Endothelial cell of umbilical vein (primary cell): ENCODE measurements around the gene RHOC. TPM values are rescaled to one million over a fixed set of nuclear protein-coding genes. Genes with fewer than 3 reads are reported as not detected.
"Not testable (repeated sequence)": the region's sequence is repeated elsewhere in the genome, so short reads cannot be mapped to it uniquely, and the experiment has no call there.

Source experiments
- BruUV-seq: library from RNA; stranded (reverse); fragments of 400-500 nt; replicated peaks from 2 replicates; lab custom pipeline; 2021; lab: Mats Ljungman, UMichigan
- CTCF ChIA-PET: fragments of 300-600, 350-600 bp; sonication (Branson Sonifier 250); formaldehyde crosslinking; loops from one replicate; lab custom pipeline; 2021; ENCODE audit warnings: antibody characterized with exemption, inconsistent platforms; lab: Charles Lee
- POLR2A ChIA-PET: fragments of 300-600, 350-600 bp; sonication (Branson Sonifier 250); formaldehyde crosslinking; loops from one replicate; lab custom pipeline; 2021; ENCODE audit warnings: antibody characterized with exemption, inconsistent platforms; lab: Charles Lee
- DNase-seq: peaks from one replicate; pipeline ENCODE4 v3.0.0-alpha.2; 2011; ENCODE audit warnings: low read depth, low spot score
- FAIRE-seq: peaks from 2 replicates; lab custom pipeline; 2011; peaks lifted over from hg19 to GRCh38; lab: Jason Lieb, UNC
- H2AFZ ChIP-seq: 2 replicates; pipeline ENCODE4 v1.6.0; 2012; ENCODE audit warnings: low read depth, low read length, control low read depth, inconsistent platforms
- H3K27ac ChIP-seq: 2 replicates; pipeline ENCODE4 v1.5.1; 2011; ENCODE audit warnings: low read depth, mild to moderate bottlenecking, control low read depth, low read length, moderate library complexity; ENCODE audit not compliant: insufficient read depth
- H3K27me3 ChIP-seq, 2 experiments: 2 replicates each; pipeline versions ENCODE4 v1.6.0 to v1.6.1; 2011; ENCODE audit warnings: low read length in 2 of 2, mixed read lengths in 1 of 2; ENCODE audit not compliant: control insufficient read depth in 2 of 2, insufficient read depth in 2 of 2
- H3K36me3 ChIP-seq, 2 experiments: 2 replicates in 1 of 2; 3 replicates in 1 of 2; pipeline ENCODE4 v1.5.1; 2011; ENCODE audit warnings: low read length in 2 of 2, mild to moderate bottlenecking in 1 of 2, moderate library complexity in 1 of 2; ENCODE audit not compliant: control insufficient read depth in 2 of 2, insufficient read depth in 2 of 2; ENCODE audit errors: extremely low read depth in 1 of 2
- H3K4me1 ChIP-seq: 3 replicates; pipeline ENCODE4 v1.5.1; 2011; ENCODE audit warnings: mild to moderate bottlenecking, low read length; ENCODE audit not compliant: control insufficient read depth, insufficient read depth; ENCODE audit errors: extremely low read depth
- H3K4me2 ChIP-seq: 2 replicates; pipeline ENCODE4 v1.6.1; 2011; ENCODE audit warnings: low read length, control low read depth, mixed read lengths; ENCODE audit not compliant: insufficient read depth
- H3K4me3 ChIP-seq, 3 experiments: fragments of 200-600 bp in 1 of 3; sonication (generic), shearing (Covaris generic) in 1 of 3; replicated peaks in 1 of 3; 2 replicates each; pipeline ENCODE4 v1.5.1; 2011 to 2016; ENCODE audit warnings: control low read depth in 3 of 3, low read length in 3 of 3, mild to moderate bottlenecking in 2 of 3, inconsistent platforms in 1 of 3, low read depth in 1 of 3, moderate library complexity in 1 of 3; ENCODE audit not compliant: insufficient read depth in 1 of 3
- H3K79me2 ChIP-seq: 2 replicates; pipeline ENCODE4 v1.6.0; 2012; ENCODE audit warnings: low read length, inconsistent platforms; ENCODE audit not compliant: control insufficient read depth, insufficient read depth
- H3K9ac ChIP-seq: replicated peaks from 2 replicates; pipeline ENCODE3; 2011; ENCODE audit warnings: low read length, control low read depth; ENCODE audit not compliant: insufficient read depth; ENCODE audit errors: extremely low read depth
- H3K9me1 ChIP-seq: replicated peaks from 3 replicates; pipeline ENCODE4 v1.6.0; 2011; ENCODE audit warnings: mild to moderate bottlenecking, low read length; ENCODE audit not compliant: control insufficient read depth, insufficient read depth; ENCODE audit errors: extremely low read depth
- H3K9me3 ChIP-seq: replicated peaks from 2 replicates; pipeline ENCODE4 v1.5.1; 2012; ENCODE audit warnings: low read length, inconsistent platforms; ENCODE audit not compliant: control insufficient read depth, insufficient read depth
- H4K20me1 ChIP-seq: replicated peaks from 2 replicates; pipeline ENCODE3; 2011; ENCODE audit warnings: mild to moderate bottlenecking, low read length; ENCODE audit not compliant: control insufficient read depth, insufficient read depth; ENCODE audit errors: extremely low read depth
- EZH2 ChIP-seq: IDR thresholded peaks from 2 replicates; pipeline ENCODE4 v1.6.1; 2012; ENCODE audit warnings: borderline replicate concordance, low read depth, mild to moderate bottlenecking, moderate library complexity, low read length, inconsistent platforms; ENCODE audit not compliant: severe bottlenecking
- FOS ChIP-seq: IDR thresholded peaks from 2 replicates; pipeline ENCODE4 v1.6.1; 2011; ENCODE audit warnings: mild to moderate bottlenecking, low read length, moderate library complexity, borderline replicate concordance; ENCODE audit not compliant: insufficient read depth
- GATA2 ChIP-seq: IDR thresholded peaks from 2 replicates; pipeline ENCODE4 v1.7.0; 2011; ENCODE audit warnings: low read depth, mild to moderate bottlenecking, moderate library complexity, mixed read lengths, low read length; ENCODE audit not compliant: insufficient read length, insufficient read depth
- MAX ChIP-seq: IDR thresholded peaks from 2 replicates; pipeline ENCODE4 v1.6.1; 2011; ENCODE audit not compliant: insufficient read depth, insufficient read length
- MYC ChIP-seq: IDR thresholded peaks from one replicate; pipeline ENCODE4 v1.6.1; 2011; ENCODE audit warnings: mild to moderate bottlenecking, low read depth, low read length
- POLR2A ChIP-seq: IDR thresholded peaks from 2 replicates; pipeline ENCODE4 v1.6.1; 2012; ENCODE audit warnings: low read depth, mild to moderate bottlenecking, control low read depth, low read length
- dilution Hi-C: fragments of 300-500 bp; cut with MboI; formaldehyde crosslinking; loops from one replicate; pipeline ENCODE4 v1.15.0; 2019; ENCODE audit warnings: low sequenced_read_pairs; ENCODE audit not compliant: extremely low pct_ligation_motif_present
- intact Hi-C: fragments of 100-400 bp; cut with micrococcal nuclease; formaldehyde crosslinking; loops from one replicate; pipeline ENCODE4 v1.10.0; 2022
- polyA plus RNA-seq, 4 experiments: library from polyadenylated mRNA; depleted of rRNA in 3 of 4; stranded (reverse) in 3 of 4; unstranded in 1 of 4; fragments of >200 nt; gene quantifications; 2 replicates each; pipeline versions ENCODE4 v1.2.1 to v1.2.3, GENCODE V29; 2011 to 2012; ENCODE audit warnings: missing spikeins in 1 of 4
- total RNA-seq: library from RNA; stranded (reverse); gene quantifications from 2 replicates; pipeline ENCODE4 v1.2.3, GENCODE V29; 2021

Gene RHOC
- total and polyA plus RNA-seq, 2 donors (not counting 3 experiments of a cell fraction or from before 2014, with no cell fraction given) = 699 to 1,244 TPM

- H3K36me3 ChIP-seq, FAIRE-seq, H3K79me2 ChIP-seq, BruUV-seq, POLR2A ChIA-PET, H4K20me1 ChIP-seq, H2AFZ ChIP-seq, DNase-seq, H3K9me3 ChIP-seq, H3K27me3 ChIP-seq, H3K4me2 ChIP-seq, H3K27ac ChIP-seq, intact Hi-C loops, dilution Hi-C loops, H3K4me1 ChIP-seq, H3K4me3 ChIP-seq, H3K9ac ChIP-seq, H3K9me1 ChIP-seq: not testable (repeated sequence)
- CTCF ChIA-PET = interaction anchor here (10.5 kb wide), 1 partner anchor 79 kb away, joined by 441 read pairs; no protein-coding TSS in a partner anchor
Measured at GRCh38 chr1:112724240-112724639, 17.3 kb upstream of the RHOC start.

GRCh38 chr1:112723511-112723839 is 16.5 kb upstream of the RHOC start:
- Histone ChIP-seq H3K9ac (no peak overlapping the region), H3K9me1 (no peaks in the 10 kb centered on the region), H3K27ac (no peak overlapping the region), H3K27me3 (no peaks in the 10 kb centered on the region), H3K4me3 (no peak overlapping the region), H3K4me2 (no peak overlapping the region), H2AFZ (no peak overlapping the region), H3K79me2 (no peaks in the 10 kb centered on the region), H3K36me3 (no peaks in the 10 kb centered on the region), H3K9me3 (no peaks in the 10 kb centered on the region), H3K4me1 (no peaks in the 10 kb centered on the region), H4K20me1 (no peaks in the 10 kb centered on the region)
- dilution Hi-C loops = no loop called here
- no peak for FAIRE-seq
- ChIA-PET POLR2A (no interaction called here), CTCF (interaction anchor here (0.8 to 10.5 kb wide), 3 partner anchors 80 to 349 kb away, joined by 3 to 441 read pairs (median 4); partner anchors contain the start of gene LRIG2)
- no TSS peak for BruUV-seq
- no peak for TF ChIP-seq MAX
- TF ChIP-seq MYC = no peak
- no peak for TF ChIP-seq EZH2
- TF ChIP-seq GATA2 = no peak
- TF ChIP-seq FOS = no peak
- TF ChIP-seq POLR2A = no peak
- intact Hi-C loops = no loop called here
- no peak for DNase-seq
